NCI-H1092 (cell line): ENCODE data around the gene IMPA2.
"Not testable (repeated sequence)": the region's sequence is repeated elsewhere in the genome, so short reads cannot be mapped to it uniquely, and the experiment has no call there.

ENCODE experiments used
- DNase-seq: peaks from one replicate; lab custom pipeline; 2025; lab: John Stamatoyannopoulos, UW

The IMPA2 gene

DNA sequence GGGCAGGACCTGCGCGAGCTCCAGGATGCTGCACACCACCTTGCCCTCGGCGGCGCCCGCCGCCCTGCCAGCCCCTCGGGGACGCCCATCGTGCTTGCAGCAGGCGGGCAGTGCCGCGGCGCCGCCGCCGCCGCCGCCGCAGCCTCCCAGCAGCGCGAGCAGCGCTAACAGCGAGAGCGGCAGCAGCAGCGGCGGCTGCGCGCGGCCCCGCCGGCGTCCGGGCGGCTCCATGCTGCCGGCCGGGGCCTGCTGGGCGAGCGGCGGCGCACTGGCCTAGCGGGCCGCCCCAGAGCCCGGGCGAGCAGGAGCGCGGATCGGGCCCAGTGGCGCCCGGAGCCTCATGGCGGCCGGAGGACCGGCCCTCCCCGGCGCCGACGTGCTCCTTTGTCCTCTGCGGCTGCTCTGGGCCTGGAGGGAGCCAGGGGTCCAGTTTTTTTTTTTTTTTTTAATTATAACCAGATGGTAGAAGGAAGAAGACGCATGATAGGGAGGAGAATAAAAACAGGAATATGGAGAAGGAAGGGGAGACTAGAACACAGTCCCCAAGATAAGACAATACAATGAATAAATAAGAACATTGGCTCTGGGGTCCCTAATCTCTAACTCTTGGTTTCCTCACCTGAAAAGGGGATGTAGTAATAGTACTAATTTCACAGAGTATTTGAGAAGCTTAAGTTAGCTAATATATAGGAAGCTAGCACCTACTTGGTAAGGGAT, 95.3 kb downstream of the IMPA2 start:
- DNase-seq = no peak

DNA sequence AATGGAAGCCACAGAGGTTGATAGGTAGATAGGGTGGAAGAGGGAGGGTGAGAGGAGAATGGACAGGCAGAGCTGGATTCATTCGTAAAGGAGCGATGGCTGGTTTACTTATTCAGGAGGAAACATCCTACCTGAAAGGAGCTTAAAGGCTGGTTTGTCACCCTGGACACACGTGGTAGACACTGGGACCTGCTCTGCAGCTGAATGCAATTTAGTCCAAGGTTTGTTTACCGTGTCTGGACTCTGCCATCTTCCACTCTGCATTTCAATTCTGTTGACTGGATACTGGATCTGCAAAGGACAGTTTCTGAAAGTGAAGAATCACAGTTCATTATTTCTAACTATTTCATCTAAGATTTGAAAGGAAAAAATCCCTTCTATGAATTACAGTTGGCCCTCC, 96.7 kb downstream of the IMPA2 start:
- not testable (repeated sequence) for DNase-seq

DNA sequence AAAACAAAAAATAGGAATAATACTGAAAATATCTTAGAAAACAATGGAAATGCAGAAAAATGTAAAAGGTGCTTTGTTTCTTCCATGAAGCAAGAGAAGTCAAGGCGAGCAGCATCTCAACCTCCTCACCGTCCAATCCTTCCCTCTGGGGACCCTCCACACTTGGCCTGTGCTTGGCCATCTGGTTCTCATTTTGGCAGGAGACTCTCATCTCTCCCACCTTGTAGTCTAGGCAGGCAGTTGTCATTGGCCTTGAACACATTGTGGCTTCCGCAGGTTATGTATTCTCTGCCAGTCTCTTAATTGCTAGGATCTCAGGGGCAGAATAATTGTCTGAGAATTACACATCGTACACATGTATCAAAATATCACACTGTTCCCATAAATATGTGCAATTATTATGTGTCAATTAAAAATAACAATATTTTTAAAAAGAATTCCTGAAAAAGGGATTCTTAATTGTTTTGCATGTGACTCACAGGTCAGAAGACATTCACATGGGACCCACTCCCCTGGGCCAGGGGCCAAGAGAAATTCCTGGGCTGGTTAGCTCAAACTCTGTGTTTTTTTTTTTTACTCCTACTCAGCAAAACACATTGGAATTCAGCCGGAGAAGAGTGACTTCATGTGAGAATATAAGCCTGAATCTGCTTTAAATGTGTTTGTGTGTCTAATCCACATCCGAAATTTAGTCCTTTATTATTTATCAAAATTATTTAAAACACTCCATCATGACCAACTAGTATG, 98.4 kb downstream of the IMPA2 start:
- DNase-seq = no peak
